Measurements from ENCODE around the gene ALDH3B1.
A peak's percentile ranks its signal among the peaks of the same experiment; 100 is the strongest.

Gene ALDH3B1

GRCh38 chr11:68032997-68033707 lies 23.0 kb downstream of the ALDH3B1 start:
- no peak for DNase-seq

- DNase-seq: no peak
These were observed 23.6 kb downstream of the ALDH3B1 start for GRCh38 chr11:68033708-68034045.

GRCh38 chr11:68035266-68035876 lies 25.2 kb downstream of the ALDH3B1 start:
- DNase-seq: no peak

- DNase-seq: no peak
These were observed 26.1 kb downstream of the ALDH3B1 start for GRCh38 chr11:68036141-68036716.

- DNase-seq: peak; percentile 74
These were observed 26.7 kb downstream of the ALDH3B1 start for GRCh38 chr11:68036717-68037239.

GRCh38 chr11:68037411-68038225 lies 27.5 kb downstream of the ALDH3B1 start:
- DNase-seq: no peak

GRCh38 chr11:68038226-68038717 lies 28.1 kb downstream of the ALDH3B1 start:
- DNase-seq: no peak

- peak; percentile 51 for DNase-seq
These were observed 28.8 kb downstream of the ALDH3B1 start, which contains the start of gene TCIRG1 for GRCh38 chr11:68038718-68039525. TSS of gene TCIRG1 (plus strand) at chr11:68039025. CDS start at chr11:68041272, 2,247 bp downstream.

GRCh38 chr11:68039526-68040086 lies 29.5 kb downstream of the ALDH3B1 start:
- DNase-seq: no peak

GRCh38 chr11:68040101-68040956 lies 30.2 kb downstream of the ALDH3B1 start:
- peak; percentile 48 for DNase-seq

GRCh38 chr11:68040957-68041591 lies 30.9 kb downstream of the ALDH3B1 start:
- DNase-seq: no peak

GRCh38 chr11:68041617-68042218 lies 31.6 kb downstream of the ALDH3B1 start:
- DNase-seq: no peak

- no peak for DNase-seq
These were observed 32.3 kb downstream of the ALDH3B1 start for GRCh38 chr11:68042219-68043028.

- DNase-seq: no peak
These were observed 32.9 kb downstream of the ALDH3B1 start for GRCh38 chr11:68043029-68043348.

GRCh38 chr11:68043349-68044144 lies 33.4 kb downstream of the ALDH3B1 start:
- no peak for DNase-seq

GRCh38 chr11:68044145-68044813 lies 34.2 kb downstream of the ALDH3B1 start:
- no peak for DNase-seq

- no peak for DNase-seq
These were observed 34.8 kb downstream of the ALDH3B1 start for GRCh38 chr11:68044898-68045351.
